ENCODE data around the gene ASTN2.

The ASTN2 gene

DNA sequence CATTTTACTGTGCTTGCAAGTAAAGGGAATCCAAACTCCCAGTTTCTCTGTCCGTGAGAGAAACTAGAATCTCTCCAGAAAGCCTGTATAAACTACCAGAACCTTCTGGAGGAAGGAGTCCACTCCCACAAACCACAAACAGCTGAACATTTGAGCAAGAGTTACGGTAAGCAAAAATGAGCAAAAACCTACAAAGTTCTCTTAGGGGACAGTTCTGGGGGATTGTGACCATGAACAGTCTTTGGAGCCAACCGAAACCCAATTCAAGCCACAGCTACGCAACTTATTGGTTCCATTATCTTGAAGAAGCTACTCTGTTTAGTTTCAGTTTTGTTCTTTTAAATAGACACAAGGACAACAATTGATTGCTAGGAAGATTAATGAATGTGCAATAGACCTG is 330.6 kb downstream of the ASTN2 start:
- TF ChIP-seq, protein P1, sequence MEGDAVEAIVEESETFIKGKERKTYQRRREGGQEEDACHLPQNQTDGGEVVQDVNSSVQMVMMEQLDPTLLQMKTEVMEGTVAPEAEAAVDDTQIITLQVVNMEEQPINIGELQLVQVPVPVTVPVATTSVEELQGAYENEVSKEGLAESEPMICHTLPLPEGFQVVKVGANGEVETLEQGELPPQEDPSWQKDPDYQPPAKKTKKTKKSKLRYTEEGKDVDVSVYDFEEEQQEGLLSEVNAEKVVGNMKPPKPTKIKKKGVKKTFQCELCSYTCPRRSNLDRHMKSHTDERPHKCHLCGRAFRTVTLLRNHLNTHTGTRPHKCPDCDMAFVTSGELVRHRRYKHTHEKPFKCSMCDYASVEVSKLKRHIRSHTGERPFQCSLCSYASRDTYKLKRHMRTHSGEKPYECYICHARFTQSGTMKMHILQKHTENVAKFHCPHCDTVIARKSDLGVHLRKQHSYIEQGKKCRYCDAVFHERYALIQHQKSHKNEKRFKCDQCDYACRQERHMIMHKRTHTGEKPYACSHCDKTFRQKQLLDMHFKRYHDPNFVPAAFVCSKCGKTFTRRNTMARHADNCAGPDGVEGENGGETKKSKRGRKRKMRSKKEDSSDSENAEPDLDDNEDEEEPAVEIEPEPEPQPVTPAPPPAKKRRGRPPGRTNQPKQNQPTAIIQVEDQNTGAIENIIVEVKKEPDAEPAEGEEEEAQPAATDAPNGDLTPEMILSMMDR (IDR thresholded peaks at IDR 0.05; ENCODE audit: low read depth, low read length, missing control alignments), result no peak
- Histone ChIP-seq H3K27ac (no peak overlapping the region), H3K36me3 (replicated peaks) (no peaks in the 10 kb centered on the region), H3K4me3 (ENCODE audit: low read depth, low read length) (no peak overlapping the region), H3K27me3 (replicated peaks) (no peaks in the 10 kb centered on the region)
- no peak for DNase-seq
- in situ Hi-C loops (cut with HindIII; ENCODE audit: low pct_ligation_motif_present, low sequenced_read_pairs), result no loop called here

DNA sequence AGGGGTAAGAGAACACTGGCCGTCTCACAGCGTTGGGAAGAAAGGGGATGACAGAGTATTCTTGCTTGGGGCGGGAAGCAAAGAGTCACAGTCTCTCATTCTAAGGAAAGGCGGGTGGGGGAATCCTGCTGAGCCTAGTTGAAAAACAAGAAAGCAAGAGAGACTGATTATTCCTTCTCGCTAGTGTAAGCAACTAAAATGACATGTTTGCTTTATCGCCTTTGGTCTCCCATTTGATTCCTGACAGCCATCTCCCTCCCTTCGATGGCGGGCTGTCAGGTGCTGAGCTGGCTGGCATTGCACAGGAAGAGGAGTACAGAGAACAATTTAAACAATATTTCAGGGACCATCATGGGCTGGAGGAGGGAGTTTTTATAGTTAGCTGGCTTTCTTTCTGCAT is 331.3 kb downstream of the ASTN2 start:
- in situ Hi-C loops (cut with HindIII; ENCODE audit: low pct_ligation_motif_present, low sequenced_read_pairs), result no loop called here

DNA sequence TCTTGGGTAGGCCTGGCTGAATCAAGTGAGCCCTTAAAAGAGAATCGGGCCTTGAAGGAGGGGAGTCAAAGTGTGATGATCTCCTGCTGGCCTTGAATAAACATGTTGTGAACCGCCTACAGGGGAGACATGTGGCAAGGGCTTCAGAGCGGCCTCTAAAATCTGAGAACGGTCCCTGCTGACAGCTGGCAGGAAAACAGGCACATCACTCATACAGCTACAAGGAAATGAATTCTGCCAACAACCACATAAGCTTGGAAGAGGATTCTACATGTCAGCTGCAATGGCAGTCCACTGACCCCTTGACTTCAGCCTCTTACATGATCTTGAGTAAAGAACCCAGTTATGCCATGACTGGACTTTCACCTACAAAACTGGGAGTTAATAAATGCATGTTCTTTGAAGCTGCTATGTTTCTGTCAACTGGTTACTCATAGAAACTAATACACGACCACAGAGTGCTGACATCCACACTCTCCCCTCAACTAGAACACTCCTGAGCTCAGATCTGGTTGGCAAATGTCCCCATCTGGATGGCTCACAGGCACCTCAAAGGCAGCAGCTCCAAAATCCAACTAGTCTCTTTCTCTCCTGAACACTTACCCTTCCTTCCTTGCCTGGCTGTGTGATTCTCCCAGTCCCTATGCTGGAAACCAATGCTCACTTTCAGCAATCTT is 333.1 kb downstream of the ASTN2 start:
- no peaks in the 10 kb centered on the region for H3K36me3 ChIP-seq (replicated peaks)
- H3K27ac ChIP-seq, result no peak overlapping the region
- in situ Hi-C loops (cut with HindIII; ENCODE audit: low pct_ligation_motif_present, low sequenced_read_pairs), result no loop called here
- no peak for DNase-seq
- no peak overlapping the region for H3K4me3 ChIP-seq (ENCODE audit: low read depth, low read length)
- TF ChIP-seq, protein P1 (IDR thresholded peaks at IDR 0.05; ENCODE audit: low read depth, low read length, missing control alignments), result no peak
- H3K27me3 ChIP-seq (replicated peaks), result no peaks in the 10 kb centered on the region

More for the DNA sequence above, 331.3 kb downstream of the ASTN2 start:
- TF ChIP-seq, protein P1 (IDR thresholded peaks at IDR 0.05; ENCODE audit: low read depth, low read length, missing control alignments), result no peak
- no peaks in the 10 kb centered on the region for H3K27me3 ChIP-seq (replicated peaks)
- H3K27ac ChIP-seq, result no peak overlapping the region
- no peak for DNase-seq
- no peaks in the 10 kb centered on the region for H3K36me3 ChIP-seq (replicated peaks)
- H3K4me3 ChIP-seq (ENCODE audit: low read depth, low read length), result no peak overlapping the region

DNA sequence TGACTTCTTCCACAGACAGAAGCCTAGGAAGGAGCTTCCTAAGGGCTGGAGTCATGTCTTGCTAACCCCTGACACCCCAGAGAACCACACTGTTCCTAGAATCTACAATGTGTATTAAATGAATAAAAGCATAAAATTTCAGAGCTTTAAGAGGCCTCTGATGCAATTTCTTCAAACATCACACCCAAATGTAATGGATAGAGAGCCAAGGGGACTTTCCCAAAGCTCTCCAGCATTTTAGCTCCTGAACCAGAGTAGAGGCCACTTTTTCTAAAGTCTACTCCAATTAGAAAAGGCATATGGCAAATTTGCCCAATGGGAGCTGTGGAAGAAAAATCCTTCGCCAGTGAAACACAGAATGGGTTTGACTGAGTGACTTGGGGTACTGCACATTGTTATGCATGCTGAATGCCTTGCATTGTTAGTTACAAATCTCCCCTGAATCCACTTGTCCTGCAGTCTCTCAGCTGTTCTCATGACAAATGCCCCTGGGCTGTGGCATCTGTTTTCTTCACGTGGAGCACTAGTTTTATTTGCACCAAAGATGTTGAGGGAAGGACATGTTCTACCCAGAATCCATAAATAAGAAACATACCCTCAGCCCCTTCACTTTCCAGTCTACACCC is 334.0 kb downstream of the ASTN2 start:
- in situ Hi-C loops (cut with HindIII; ENCODE audit: low pct_ligation_motif_present, low sequenced_read_pairs), result no loop called here
- Histone ChIP-seq H3K36me3 (replicated peaks) (no peaks in the 10 kb centered on the region), H3K27me3 (replicated peaks) (no peaks in the 10 kb centered on the region), H3K27ac (no peak overlapping the region), H3K4me3 (ENCODE audit: low read depth, low read length) (no peak overlapping the region)
- DNase-seq, result no peak
- TF ChIP-seq, protein P1 (IDR thresholded peaks at IDR 0.05; ENCODE audit: low read depth, low read length, missing control alignments), result no peak

DNA sequence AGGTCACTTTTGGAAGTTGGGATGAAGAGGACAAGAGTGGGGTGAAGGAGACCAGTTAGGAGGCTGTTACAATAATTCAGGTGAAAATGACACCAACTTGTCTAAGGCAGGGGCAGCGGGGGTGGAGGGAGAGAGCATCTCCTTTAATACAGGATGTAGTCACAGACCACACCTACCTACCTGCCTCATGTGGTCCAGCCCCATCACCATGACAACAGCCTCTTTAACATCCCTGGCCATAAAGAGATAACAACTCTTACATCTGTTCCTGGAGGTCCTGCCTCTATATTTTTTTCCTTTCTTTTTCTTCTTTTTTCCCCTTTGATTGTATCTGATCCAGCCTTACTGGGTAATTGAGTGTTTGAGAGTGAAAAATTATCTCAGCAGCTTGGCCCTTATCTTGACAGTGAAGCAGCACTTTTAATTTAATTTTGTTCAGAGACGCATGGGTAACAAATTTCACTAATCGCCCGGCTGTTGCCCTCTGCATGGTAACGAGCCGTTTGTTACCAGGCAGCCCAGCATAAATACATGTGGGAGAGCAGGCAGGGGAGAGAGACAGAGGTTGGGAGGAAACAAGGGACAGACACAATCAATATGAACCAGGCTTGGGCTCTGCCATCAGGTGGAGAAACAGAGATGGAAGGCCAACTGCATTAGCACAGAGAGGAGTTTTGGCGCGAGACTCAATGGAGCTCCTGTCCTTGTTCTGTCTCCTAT is 338.1 kb downstream of the ASTN2 start:
- TF ChIP-seq, protein P1 (IDR thresholded peaks at IDR 0.05; ENCODE audit: low read depth, low read length, missing control alignments), result no peak
- in situ Hi-C loops (cut with HindIII; ENCODE audit: low pct_ligation_motif_present, low sequenced_read_pairs), result no loop called here
- Histone ChIP-seq H3K27ac (no peak overlapping the region), H3K27me3 (replicated peaks) (no peaks in the 10 kb centered on the region), H3K4me3 (ENCODE audit: low read depth, low read length) (no peak overlapping the region), H3K36me3 (replicated peaks) (no peaks in the 10 kb centered on the region)
- no peak for DNase-seq

All from brain microvascular endothelial cell (primary cell).